ENCODE data around the gene ELOVL1.

ELOVL1 gene

DNA sequence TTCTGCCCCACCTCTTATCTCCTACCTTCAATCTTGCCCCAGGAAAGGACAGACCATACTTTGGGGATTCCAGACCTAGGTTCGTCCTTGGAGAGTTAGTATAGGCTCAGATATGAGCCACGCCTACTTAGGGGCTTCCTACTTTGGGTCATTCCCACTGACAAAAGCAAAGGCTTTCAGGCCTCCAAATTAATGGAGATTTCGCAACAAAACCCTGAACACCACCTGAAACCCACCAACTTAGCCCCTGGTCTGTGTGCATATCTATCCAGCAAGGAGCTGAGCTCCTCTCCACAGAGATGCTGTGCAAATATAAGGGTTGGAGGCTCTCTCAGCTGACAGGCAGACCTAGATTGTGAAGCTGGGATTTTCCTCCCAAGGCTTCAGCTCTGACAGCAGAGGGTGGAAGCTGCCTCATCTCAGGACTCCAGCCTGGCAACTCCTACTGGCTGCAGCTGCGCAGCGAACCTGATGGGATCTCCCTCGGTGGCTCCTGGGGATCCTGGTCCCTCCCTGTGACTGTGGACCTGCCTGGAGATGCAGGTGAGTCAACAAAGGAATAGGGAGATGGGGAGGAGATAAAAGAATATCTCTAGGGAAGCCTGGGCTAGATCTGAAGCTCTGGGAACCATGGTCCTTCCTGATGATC is 28.1 kb downstream of the ELOVL1 start:
- Histone ChIP-seq H3K9ac (ENCODE audit: low read length) (no peak overlapping the region), H3K36me3 (ENCODE audit: low read length) (no peaks in the 10 kb centered on the region), H3K9me3 (ENCODE audit: insufficient read depth, low read length) (no peaks in the 10 kb centered on the region), H3K4me3 (ENCODE audit: insufficient read depth, low read length, poor library complexity, severe bottlenecking) (no peak overlapping the region), H3K27ac (ENCODE audit: low read depth, low read length) (no peak overlapping the region), H4K20me1 (ENCODE audit: low read depth, low read length) (no peaks in the 10 kb centered on the region), H3K79me2 (ENCODE audit: insufficient read depth, low read length) (no peaks in the 10 kb centered on the region), H3F3A (ENCODE audit: insufficient read depth) (no peaks in the 10 kb centered on the region), H3K4me2 (ENCODE audit: low read depth, low read length, poor library complexity, severe bottlenecking) (no peak overlapping the region), H2AFZ (ENCODE audit: low read depth, low read length, severe bottlenecking) (no peak overlapping the region), H3K27me3 (ENCODE audit: low read length) (no peaks in the 10 kb centered on the region), H3K9me2 (replicated peaks; ENCODE audit: insufficient read depth, low read length) (no peaks in the 10 kb centered on the region)
- no peak for TF ChIP-seq EZH2phosphoT487 (conservative IDR thresholded peaks at IDR 0.05; ENCODE audit: low read length)
- TF ChIP-seq, protein P1, sequence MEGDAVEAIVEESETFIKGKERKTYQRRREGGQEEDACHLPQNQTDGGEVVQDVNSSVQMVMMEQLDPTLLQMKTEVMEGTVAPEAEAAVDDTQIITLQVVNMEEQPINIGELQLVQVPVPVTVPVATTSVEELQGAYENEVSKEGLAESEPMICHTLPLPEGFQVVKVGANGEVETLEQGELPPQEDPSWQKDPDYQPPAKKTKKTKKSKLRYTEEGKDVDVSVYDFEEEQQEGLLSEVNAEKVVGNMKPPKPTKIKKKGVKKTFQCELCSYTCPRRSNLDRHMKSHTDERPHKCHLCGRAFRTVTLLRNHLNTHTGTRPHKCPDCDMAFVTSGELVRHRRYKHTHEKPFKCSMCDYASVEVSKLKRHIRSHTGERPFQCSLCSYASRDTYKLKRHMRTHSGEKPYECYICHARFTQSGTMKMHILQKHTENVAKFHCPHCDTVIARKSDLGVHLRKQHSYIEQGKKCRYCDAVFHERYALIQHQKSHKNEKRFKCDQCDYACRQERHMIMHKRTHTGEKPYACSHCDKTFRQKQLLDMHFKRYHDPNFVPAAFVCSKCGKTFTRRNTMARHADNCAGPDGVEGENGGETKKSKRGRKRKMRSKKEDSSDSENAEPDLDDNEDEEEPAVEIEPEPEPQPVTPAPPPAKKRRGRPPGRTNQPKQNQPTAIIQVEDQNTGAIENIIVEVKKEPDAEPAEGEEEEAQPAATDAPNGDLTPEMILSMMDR (IDR thresholded peaks at IDR 0.05; ENCODE audit: insufficient read depth, low read length, poor library complexity, severe bottlenecking) = no peak

DNA sequence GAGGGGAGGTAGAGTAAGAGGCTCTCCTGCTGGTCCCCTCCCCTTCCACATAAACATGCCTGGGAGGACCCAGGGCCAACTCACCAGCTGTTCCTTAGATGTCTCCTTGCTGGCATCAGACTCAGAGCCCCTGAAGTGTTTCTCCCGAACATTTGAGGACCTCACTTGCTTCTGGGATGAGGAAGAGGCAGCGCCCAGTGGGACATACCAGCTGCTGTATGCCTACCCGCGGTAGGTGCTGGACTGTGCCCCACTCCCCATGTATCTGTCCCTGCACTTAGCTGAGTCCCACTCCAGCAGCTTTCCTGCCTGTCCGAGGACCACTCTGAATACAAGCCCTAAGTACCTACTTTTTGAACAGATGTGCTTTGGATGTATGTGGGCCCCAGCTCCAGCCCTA is 29.8 kb downstream of the ELOVL1 start:
- Histone ChIP-seq H3K9ac (ENCODE audit: low read length) (no peak overlapping the region), H4K20me1 (ENCODE audit: low read depth, low read length) (no peaks in the 10 kb centered on the region), H3K9me2 (replicated peaks; ENCODE audit: insufficient read depth, low read length) (no peaks in the 10 kb centered on the region), H3F3A (ENCODE audit: insufficient read depth) (no peaks in the 10 kb centered on the region), H3K27ac (ENCODE audit: low read depth, low read length) (no peak overlapping the region), H3K27me3 (ENCODE audit: low read length) (no peaks in the 10 kb centered on the region), H3K4me2 (ENCODE audit: low read depth, low read length, poor library complexity, severe bottlenecking) (no peak overlapping the region), H3K79me2 (ENCODE audit: insufficient read depth, low read length) (no peaks in the 10 kb centered on the region), H3K4me3 (ENCODE audit: insufficient read depth, low read length, poor library complexity, severe bottlenecking) (no peak overlapping the region), H3K36me3 (ENCODE audit: low read length) (no peaks in the 10 kb centered on the region), H2AFZ (ENCODE audit: low read depth, low read length, severe bottlenecking) (no peak overlapping the region), H3K9me3 (ENCODE audit: insufficient read depth, low read length) (no peaks in the 10 kb centered on the region)
- TF ChIP-seq EZH2phosphoT487 (conservative IDR thresholded peaks at IDR 0.05; ENCODE audit: low read length) = no peak
- TF ChIP-seq, protein P1 (IDR thresholded peaks at IDR 0.05; ENCODE audit: insufficient read depth, low read length, poor library complexity, severe bottlenecking) = no peak

DNA sequence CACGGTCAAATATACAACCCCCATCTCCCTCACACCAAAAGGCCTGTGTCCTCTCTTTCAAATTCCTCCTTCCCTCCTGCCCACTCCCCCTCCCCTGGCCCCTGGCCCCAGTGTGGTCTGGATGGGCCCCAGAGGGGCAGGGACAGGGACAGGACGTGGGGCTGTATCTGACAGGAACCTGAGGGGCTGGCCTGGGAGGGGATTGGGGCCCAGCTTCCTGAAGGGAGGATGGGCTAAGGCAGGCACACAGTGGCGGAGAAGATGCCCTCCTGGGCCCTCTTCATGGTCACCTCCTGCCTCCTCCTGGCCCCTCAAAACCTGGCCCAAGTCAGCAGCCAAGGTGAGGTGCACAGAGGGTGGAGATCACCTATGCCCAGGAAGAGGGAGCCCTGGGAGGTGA is 30.2 kb downstream of the ELOVL1 start, which contains the start of gene MPL:
Gene MPL (plus strand): TSS at position 231 of the 400 bp plus-strand sequence. CDS start 31 bp downstream, at position 262.
- H3K9ac ChIP-seq (ENCODE audit: low read length) = no peak within 1 kb of the TSS
- no peak within 1 kb of the TSS for H3K27ac ChIP-seq (ENCODE audit: low read depth, low read length)
- H3F3A ChIP-seq (ENCODE audit: insufficient read depth) = no peaks in the 10 kb centered on the region
- H3K36me3 ChIP-seq (ENCODE audit: low read length) = no peaks in the 10 kb centered on the region
- no peaks in the 10 kb centered on the region for H3K79me2 ChIP-seq (ENCODE audit: insufficient read depth, low read length)
- no peaks in the 10 kb centered on the region for H4K20me1 ChIP-seq (ENCODE audit: low read depth, low read length)
- H3K27me3 ChIP-seq (ENCODE audit: low read length) = no peaks in the 10 kb centered on the region
- no peak within 1 kb of the TSS for H2AFZ ChIP-seq (ENCODE audit: low read depth, low read length, severe bottlenecking)
- no peak within 1 kb of the TSS for H3K4me2 ChIP-seq (ENCODE audit: low read depth, low read length, poor library complexity, severe bottlenecking)
- no peaks in the 10 kb centered on the region for H3K9me2 ChIP-seq (replicated peaks; ENCODE audit: insufficient read depth, low read length)
- no peak for TF ChIP-seq EZH2phosphoT487 (conservative IDR thresholded peaks at IDR 0.05; ENCODE audit: low read length)
- H3K4me3 ChIP-seq (ENCODE audit: insufficient read depth, low read length, poor library complexity, severe bottlenecking) = no peak within 1 kb of the TSS
- no peaks in the 10 kb centered on the region for H3K9me3 ChIP-seq (ENCODE audit: insufficient read depth, low read length)

DNA sequence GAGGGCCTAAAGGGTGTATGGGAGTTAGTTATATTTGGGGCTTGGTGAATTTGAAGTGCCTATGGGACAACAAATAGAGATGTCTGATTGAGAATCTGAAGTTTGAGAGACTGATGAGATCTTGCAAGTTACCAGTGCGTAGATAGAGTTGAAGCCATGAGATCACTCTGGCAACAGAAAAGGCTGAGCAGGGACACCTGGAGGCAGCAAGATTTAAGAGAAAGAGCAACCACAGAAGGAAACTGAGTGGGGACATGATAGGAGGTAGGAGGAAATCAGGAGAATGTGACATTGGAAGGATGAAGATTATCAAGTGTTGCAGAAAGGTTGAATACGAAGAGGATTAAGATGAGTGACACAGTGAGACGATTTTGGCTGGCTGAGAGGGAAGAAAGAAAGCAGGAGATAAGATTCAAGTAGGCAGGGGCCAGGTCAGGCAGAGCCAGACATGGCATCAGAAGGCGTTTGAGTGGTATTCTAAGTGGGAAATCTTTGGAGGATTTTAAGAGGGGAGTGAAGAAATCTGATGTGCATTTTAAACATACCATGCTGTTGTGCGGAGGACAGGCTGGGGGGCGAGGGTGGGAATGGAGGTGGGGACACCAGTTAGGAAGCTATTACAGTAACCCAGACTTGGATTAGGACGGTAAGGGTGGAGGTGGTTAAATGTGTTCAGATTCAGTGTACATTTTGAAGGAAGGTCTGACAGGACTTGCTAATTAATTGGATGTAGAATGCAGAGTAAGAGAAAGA is 33.2 kb downstream of the ELOVL1 start:
- TF ChIP-seq, protein P1 (IDR thresholded peaks at IDR 0.05; ENCODE audit: insufficient read depth, low read length, poor library complexity, severe bottlenecking) = no peak
- TF ChIP-seq EZH2phosphoT487 (conservative IDR thresholded peaks at IDR 0.05; ENCODE audit: low read length) = no peak
- H3K27me3 ChIP-seq (ENCODE audit: low read length) = no peaks in the 10 kb centered on the region
- no peak overlapping the region for H2AFZ ChIP-seq (ENCODE audit: low read depth, low read length, severe bottlenecking)
- no peaks in the 10 kb centered on the region for H3K36me3 ChIP-seq (ENCODE audit: low read length)
- no peaks in the 10 kb centered on the region for H3F3A ChIP-seq (ENCODE audit: insufficient read depth)
- H3K9me2 ChIP-seq (replicated peaks; ENCODE audit: insufficient read depth, low read length) = no peaks in the 10 kb centered on the region
- H3K4me3 ChIP-seq (ENCODE audit: insufficient read depth, low read length, poor library complexity, severe bottlenecking) = no peak overlapping the region
- no peak overlapping the region for H3K27ac ChIP-seq (ENCODE audit: low read depth, low read length)
- H3K9ac ChIP-seq (ENCODE audit: low read length) = no peak overlapping the region
- no peaks in the 10 kb centered on the region for H3K79me2 ChIP-seq (ENCODE audit: insufficient read depth, low read length)
- H3K9me3 ChIP-seq (ENCODE audit: insufficient read depth, low read length) = no peaks in the 10 kb centered on the region
- H3K4me2 ChIP-seq (ENCODE audit: low read depth, low read length, poor library complexity, severe bottlenecking) = no peak overlapping the region
- no peaks in the 10 kb centered on the region for H4K20me1 ChIP-seq (ENCODE audit: low read depth, low read length)
